ENCODE measurements around the gene LRPAP1. TPM values are rescaled to one million over a fixed set of nuclear protein-coding genes. Genes with fewer than 3 reads are reported as not detected.
A peak's percentile ranks its signal among the peaks of the same experiment; 100 is the strongest.

The LRPAP1 gene
- total RNA-seq, 1 donor from 2014 or later, result 53.7 TPM

DNA sequence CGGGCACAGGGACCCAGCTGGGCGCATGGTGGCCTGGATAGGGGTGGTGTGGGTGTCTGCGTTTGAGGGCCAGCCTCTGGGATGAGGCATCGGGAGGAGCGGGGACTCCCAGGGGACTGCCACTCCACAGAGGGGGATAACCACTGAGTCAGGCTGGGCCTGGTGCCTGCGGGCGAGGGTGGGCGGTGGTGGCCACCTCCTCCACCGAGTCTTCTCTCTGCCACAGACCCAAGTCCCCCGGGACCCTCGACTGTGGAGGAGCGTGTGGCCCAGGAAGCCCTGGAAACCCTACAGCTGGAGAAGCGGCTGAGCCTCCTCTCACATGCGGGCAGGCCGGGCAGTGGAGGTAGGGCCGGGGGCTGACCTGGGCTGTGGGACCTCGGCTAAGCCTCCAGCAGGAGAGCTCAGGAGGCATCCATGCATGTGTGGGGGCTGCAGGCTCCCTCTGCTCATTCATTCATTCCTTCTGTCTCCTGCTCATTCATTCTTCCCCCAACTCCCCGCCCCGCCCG is 42.7 kb downstream of the LRPAP1 start:
- H3K27me3 ChIP-seq (ENCODE audit: control insufficient read depth, insufficient read depth, low read length), result no peaks in the 10 kb centered on the region
- no peak overlapping the region for H3K4me3 ChIP-seq (ENCODE audit: low read depth, low read length)
- H3K36me3 ChIP-seq (ENCODE audit: control insufficient read depth, insufficient read depth, low read length), result peaks cover 4% of the 10 kb centered on the region
- TF ChIP-seq, protein P1, sequence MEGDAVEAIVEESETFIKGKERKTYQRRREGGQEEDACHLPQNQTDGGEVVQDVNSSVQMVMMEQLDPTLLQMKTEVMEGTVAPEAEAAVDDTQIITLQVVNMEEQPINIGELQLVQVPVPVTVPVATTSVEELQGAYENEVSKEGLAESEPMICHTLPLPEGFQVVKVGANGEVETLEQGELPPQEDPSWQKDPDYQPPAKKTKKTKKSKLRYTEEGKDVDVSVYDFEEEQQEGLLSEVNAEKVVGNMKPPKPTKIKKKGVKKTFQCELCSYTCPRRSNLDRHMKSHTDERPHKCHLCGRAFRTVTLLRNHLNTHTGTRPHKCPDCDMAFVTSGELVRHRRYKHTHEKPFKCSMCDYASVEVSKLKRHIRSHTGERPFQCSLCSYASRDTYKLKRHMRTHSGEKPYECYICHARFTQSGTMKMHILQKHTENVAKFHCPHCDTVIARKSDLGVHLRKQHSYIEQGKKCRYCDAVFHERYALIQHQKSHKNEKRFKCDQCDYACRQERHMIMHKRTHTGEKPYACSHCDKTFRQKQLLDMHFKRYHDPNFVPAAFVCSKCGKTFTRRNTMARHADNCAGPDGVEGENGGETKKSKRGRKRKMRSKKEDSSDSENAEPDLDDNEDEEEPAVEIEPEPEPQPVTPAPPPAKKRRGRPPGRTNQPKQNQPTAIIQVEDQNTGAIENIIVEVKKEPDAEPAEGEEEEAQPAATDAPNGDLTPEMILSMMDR (IDR thresholded peaks at IDR 0.05; ENCODE audit: insufficient read depth, low read length, severe bottlenecking), result no peak
- DNase-seq (ENCODE audit: low read depth) (no peak), FAIRE-seq (no peak)

- TF ChIP-seq, protein P1 (IDR thresholded peaks at IDR 0.05; ENCODE audit: insufficient read depth, low read length, severe bottlenecking), result no peak
- FAIRE-seq (no peak), DNase-seq (ENCODE audit: low read depth) (no peak)
- peaks cover 4% of the 10 kb centered on the region for H3K36me3 ChIP-seq (ENCODE audit: control insufficient read depth, insufficient read depth, low read length)
- H3K4me3 ChIP-seq (ENCODE audit: low read depth, low read length), result no peak overlapping the region
- H3K27me3 ChIP-seq (ENCODE audit: control insufficient read depth, insufficient read depth, low read length), result no peaks in the 10 kb centered on the region
These were observed 43.4 kb downstream of the LRPAP1 start for GRCh38 chr4:3488820-3489219.

GRCh38 chr4:3487861-3488260 is 44.4 kb downstream of the LRPAP1 start:
- Histone ChIP-seq H3K27me3 (ENCODE audit: control insufficient read depth, insufficient read depth, low read length) (no peaks in the 10 kb centered on the region), H3K36me3 (ENCODE audit: control insufficient read depth, insufficient read depth, low read length) (peaks cover 4% of the 10 kb centered on the region), H3K4me3 (ENCODE audit: low read depth, low read length) (no peak overlapping the region)
- TF ChIP-seq, protein P1 (IDR thresholded peaks at IDR 0.05; ENCODE audit: insufficient read depth, low read length, severe bottlenecking), result no peak
- FAIRE-seq (no peak), DNase-seq (ENCODE audit: low read depth) (no peak)

DNA sequence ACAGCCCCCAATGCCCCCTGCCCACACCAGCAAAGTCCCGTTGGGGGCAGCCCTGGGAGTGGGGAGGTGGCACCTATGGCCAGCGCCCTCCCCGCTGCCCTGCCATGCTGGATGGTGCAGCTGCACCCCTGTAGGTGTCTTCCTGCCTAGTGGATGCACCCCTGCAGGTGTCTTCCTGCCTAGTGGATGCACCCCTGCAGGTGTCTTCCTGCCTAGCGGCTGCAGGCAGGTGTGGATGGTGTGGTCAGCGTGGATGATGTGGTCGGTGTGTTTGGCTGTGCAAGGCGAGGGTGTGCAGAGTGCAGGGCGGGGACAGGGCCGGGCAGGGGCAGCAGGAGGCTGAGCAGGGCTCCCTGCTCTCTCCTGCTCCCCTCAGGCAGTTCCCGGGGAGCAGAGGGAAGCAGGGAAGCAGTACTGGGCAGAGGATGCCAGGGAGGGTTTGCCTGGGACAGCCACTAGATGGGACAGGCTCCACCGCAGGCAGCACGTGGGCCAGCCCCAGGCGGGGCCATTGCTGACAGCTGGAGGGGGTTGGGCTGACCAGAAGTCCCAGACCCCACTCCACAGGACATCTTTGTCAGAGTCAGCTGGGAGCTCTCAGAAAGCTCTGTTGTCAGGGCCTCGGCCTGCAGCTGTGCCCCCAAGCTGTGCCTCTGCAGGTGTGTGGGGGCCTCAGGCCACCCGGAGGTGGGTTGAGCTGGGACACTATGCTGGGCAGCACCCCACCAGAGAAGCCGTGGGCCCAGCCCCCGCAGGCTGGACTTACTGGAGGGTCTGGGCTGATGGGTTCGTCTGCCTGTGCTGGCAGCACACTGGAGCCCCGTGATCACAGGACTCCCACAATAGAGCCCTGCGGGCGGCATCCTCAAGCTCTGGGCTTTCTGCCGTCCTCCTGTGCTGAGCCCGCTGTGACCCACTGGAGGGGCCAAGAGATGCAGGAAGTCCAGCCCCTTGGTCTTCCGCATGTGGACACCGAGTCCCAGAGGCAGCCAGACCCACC is 45.4 kb downstream of the LRPAP1 start:
- H3K27me3 ChIP-seq (ENCODE audit: control insufficient read depth, insufficient read depth, low read length), result no peaks in the 10 kb centered on the region
- DNase-seq (ENCODE audit: low read depth) (no peak), FAIRE-seq (no peak)
- TF ChIP-seq, protein P1 (IDR thresholded peaks at IDR 0.05; ENCODE audit: insufficient read depth, low read length, severe bottlenecking), result no peak
- no peak overlapping the region for H3K4me3 ChIP-seq (ENCODE audit: low read depth, low read length)
- no peaks in the 10 kb centered on the region for H3K36me3 ChIP-seq (ENCODE audit: control insufficient read depth, insufficient read depth, low read length)

GRCh38 chr4:3485886-3486540 is 46.2 kb downstream of the LRPAP1 start:
- Histone ChIP-seq H3K27me3 (ENCODE audit: control insufficient read depth, insufficient read depth, low read length) (no peaks in the 10 kb centered on the region), H3K4me3 (ENCODE audit: low read depth, low read length) (peak overlapping the region; percentile 37), H3K36me3 (ENCODE audit: control insufficient read depth, insufficient read depth, low read length) (no peaks in the 10 kb centered on the region)
- DNase-seq (ENCODE audit: low read depth) (no peak), FAIRE-seq (no peak)
- TF ChIP-seq, protein P1 (IDR thresholded peaks at IDR 0.05; ENCODE audit: insufficient read depth, low read length, severe bottlenecking), result no peak

All from bronchial epithelial cell (primary cell).